MM.1S (cell line): ENCODE results near the gene DPYSL4.

Experiments
- DNase-seq: peaks from one replicate; pipeline ENCODE4 v3.0.0-alpha.2; 2015
- H2AFZ ChIP-seq: fragments of 300-600 bp; sonication (generic); 2 replicates; pipeline ENCODE4 v1.6.0; 2016; ENCODE audit warnings: antibody characterized with exemption, low read length
- H3F3A ChIP-seq: fragments of 300-600 bp; sonication (generic); 2 replicates; pipeline ENCODE4 v1.6.1; 2016; ENCODE audit warnings: mild to moderate bottlenecking, antibody characterized with exemption, low read length, moderate library complexity, mixed read lengths; ENCODE audit not compliant: insufficient read depth
- H3K27ac ChIP-seq: fragments of 300-600 bp; sonication (generic); 2 replicates; pipeline ENCODE4 v1.5.1; 2016; ENCODE audit warnings: mild to moderate bottlenecking, low read length
- H3K27me3 ChIP-seq: fragments of 300-600 bp; sonication (generic); replicated peaks from 2 replicates; pipeline ENCODE4 v1.6.0; 2016; ENCODE audit warnings: low read length; ENCODE audit not compliant: insufficient read depth
- H3K36me3 ChIP-seq: fragments of 300-600 bp; sonication (generic); replicated peaks from 2 replicates; pipeline ENCODE4 v1.6.1; 2016; ENCODE audit warnings: mild to moderate bottlenecking, low read length, mixed read lengths; ENCODE audit not compliant: insufficient read depth
- H3K4me1 ChIP-seq: fragments of 300-600 bp; sonication (generic); 2 replicates; pipeline ENCODE4 v1.6.1; 2016; ENCODE audit warnings: low read length, mixed read lengths
- H3K4me2 ChIP-seq: fragments of 300-600 bp; sonication (generic); 2 replicates; pipeline ENCODE4 v1.6.0; 2016; ENCODE audit warnings: low read depth, low read length
- H3K4me3 ChIP-seq: fragments of 300-600 bp; sonication (generic); 2 replicates; pipeline ENCODE4 v1.5.1; 2016; ENCODE audit warnings: low read length, mixed read lengths
- H3K79me2 ChIP-seq: fragments of 300-600 bp; sonication (generic); 2 replicates; pipeline ENCODE4 v1.6.1; 2016; ENCODE audit warnings: mixed run types, low read length, mixed read lengths
- H3K9ac ChIP-seq: fragments of 300-600 bp; sonication (generic); 2 replicates; pipeline ENCODE4 v1.6.1; 2016; ENCODE audit warnings: low read length, mixed read lengths
- H3K9me2 ChIP-seq: fragments of 300-600 bp; sonication (generic); replicated peaks from 2 replicates; pipeline ENCODE4 v1.6.1; 2016; ENCODE audit warnings: mild to moderate bottlenecking, low read length, mixed read lengths; ENCODE audit not compliant: insufficient read depth
- H3K9me3 ChIP-seq: fragments of 300-600 bp; sonication (generic); replicated peaks from 2 replicates; pipeline ENCODE4 v1.6.1; 2016; ENCODE audit warnings: mild to moderate bottlenecking, low read length, mixed read lengths; ENCODE audit not compliant: insufficient read depth
- H4K20me1 ChIP-seq: fragments of 300-600 bp; sonication (generic); 2 replicates; pipeline ENCODE4 v1.6.1; 2016; ENCODE audit warnings: mild to moderate bottlenecking, low read length, moderate library complexity, mixed read lengths; ENCODE audit not compliant: insufficient read depth
- CTCF ChIP-seq: fragments of 300-600 bp; sonication (generic); IDR thresholded peaks from 2 replicates; pipeline ENCODE4 v1.5.1; 2016; ENCODE audit warnings: antibody characterized with exemption, low read length, mixed read lengths
- EZH2 ChIP-seq: fragments of 300-600 bp; sonication (generic); optimal IDR thresholded peaks from 2 replicates; pipeline ENCODE3; 2017; ENCODE audit warnings: low read depth, mild to moderate bottlenecking, antibody characterized with exemption, low read length, mixed read lengths
- EZH2phosphoT487 ChIP-seq: fragments of 300-600 bp; sonication (generic); IDR thresholded peaks from 2 replicates; pipeline ENCODE4 v1.6.1; 2018; ENCODE audit warnings: antibody characterized with exemption, low read length

DPYSL4 gene

DNA sequence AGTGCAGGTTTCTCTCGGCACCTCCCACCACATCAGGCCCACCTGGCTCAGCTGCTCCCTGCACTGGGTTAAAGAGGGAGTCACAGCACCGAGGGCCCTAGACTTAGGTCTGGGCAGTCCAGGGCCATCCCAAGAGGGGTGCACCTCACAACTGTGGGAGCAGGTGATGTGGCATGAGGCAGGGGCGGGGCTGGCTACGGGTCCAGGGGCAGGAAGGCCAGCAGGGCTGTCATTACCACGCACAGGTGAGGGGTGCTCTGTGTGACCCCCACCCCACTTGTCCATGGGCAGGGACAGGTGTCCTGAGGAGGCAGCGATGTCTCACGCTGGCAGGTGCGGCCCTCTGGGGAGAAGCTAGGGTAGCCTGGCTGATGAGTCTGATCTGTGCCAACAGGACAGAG lies 40.5 kb upstream of the DPYSL4 start:
- no peak for TF ChIP-seq EZH2
- no peak for TF ChIP-seq EZH2phosphoT487
- no peak for TF ChIP-seq CTCF
- DNase-seq = no peak

GRCh38 chr10:132146941-132147915 lies 39.5 kb upstream of the DPYSL4 start:
- no peak for TF ChIP-seq CTCF
- TF ChIP-seq EZH2phosphoT487 = no peak
- TF ChIP-seq EZH2 = no peak
- H3K9me3 ChIP-seq = no peaks in the 10 kb centered on the region
- H3K4me1 ChIP-seq = no peaks in the 10 kb centered on the region
- H2AFZ ChIP-seq = no peak overlapping the region
- no peaks in the 10 kb centered on the region for H3K9me2 ChIP-seq
- no peak overlapping the region for H3K4me2 ChIP-seq
- no peak overlapping the region for H3K4me3 ChIP-seq
- no peaks in the 10 kb centered on the region for H3K79me2 ChIP-seq
- H3K27ac ChIP-seq = no peak overlapping the region
- H3F3A ChIP-seq = no peaks in the 10 kb centered on the region
- DNase-seq = no peak
- H3K36me3 ChIP-seq = no peaks in the 10 kb centered on the region
- H4K20me1 ChIP-seq = no peaks in the 10 kb centered on the region
- H3K9ac ChIP-seq = no peak overlapping the region
- H3K27me3 ChIP-seq = peaks cover 25% of the 10 kb centered on the region

More for the DNA sequence above, 40.5 kb upstream of the DPYSL4 start:
- no peak overlapping the region for H2AFZ ChIP-seq
- H3F3A ChIP-seq = no peaks in the 10 kb centered on the region
- H3K27ac ChIP-seq = no peak overlapping the region
- H3K4me2 ChIP-seq = no peak overlapping the region
- no peaks in the 10 kb centered on the region for H3K79me2 ChIP-seq
- H4K20me1 ChIP-seq = no peaks in the 10 kb centered on the region
- no peak overlapping the region for H3K4me3 ChIP-seq
- peaks cover 25% of the 10 kb centered on the region for H3K27me3 ChIP-seq
- no peaks in the 10 kb centered on the region for H3K9me3 ChIP-seq
- H3K4me1 ChIP-seq = no peaks in the 10 kb centered on the region
- H3K9me2 ChIP-seq = no peaks in the 10 kb centered on the region
- no peaks in the 10 kb centered on the region for H3K36me3 ChIP-seq
- no peak overlapping the region for H3K9ac ChIP-seq

- H4K20me1 ChIP-seq = no peaks in the 10 kb centered on the region
- no peaks in the 10 kb centered on the region for H3K9me2 ChIP-seq
- H3K4me1 ChIP-seq = no peaks in the 10 kb centered on the region
- H2AFZ ChIP-seq = no peak overlapping the region
- no peaks in the 10 kb centered on the region for H3K36me3 ChIP-seq
- no peak overlapping the region for H3K4me2 ChIP-seq
- TF ChIP-seq CTCF (no peak), EZH2phosphoT487 (no peak), EZH2 (no peak)
- no peak overlapping the region for H3K4me3 ChIP-seq
- DNase-seq = no peak
- no peaks in the 10 kb centered on the region for H3K9me3 ChIP-seq
- no peak overlapping the region for H3K9ac ChIP-seq
- no peak overlapping the region for H3K27ac ChIP-seq
- peaks cover 17% of the 10 kb centered on the region for H3K27me3 ChIP-seq
- H3K79me2 ChIP-seq = no peaks in the 10 kb centered on the region
- H3F3A ChIP-seq = no peaks in the 10 kb centered on the region
Observed at GRCh38 chr10:132148261-132149251, 38.2 kb upstream of the DPYSL4 start.
